Panc1 (cell line): ENCODE data around the gene NRG2.

ENCODE experiments used
- CTCF ChIP-seq: fragments of 450-650 bp; IDR thresholded peaks from 2 replicates; pipeline ENCODE4 v1.5.1; 2017; ENCODE audit warnings: mild to moderate bottlenecking
- POLR2AphosphoS5 ChIP-seq: IDR thresholded peaks from 2 replicates; pipeline ENCODE4 v1.6.1; 2012; ENCODE audit warnings: mild to moderate bottlenecking, low read depth, low read length, moderate library complexity
- SIN3A ChIP-seq: IDR thresholded peaks from 2 replicates; pipeline ENCODE4 v1.6.1; 2012; ENCODE audit warnings: low read depth, mild to moderate bottlenecking, low read length, moderate library complexity, borderline replicate concordance; ENCODE audit not compliant: insufficient read depth
- TCF7L2 ChIP-seq: IDR thresholded peaks from 2 replicates; pipeline ENCODE4 v1.6.1; 2011; ENCODE audit warnings: mild to moderate bottlenecking, low read depth, low read length, inconsistent platforms

GRCh38 chr5:139897342-139897741, 145.8 kb downstream of the NRG2 start:
- TF ChIP-seq POLR2AphosphoS5 (no peak), CTCF (no peak), TCF7L2 (no peak), SIN3A (no peak)
